BE2C (cell line): Measurements from ENCODE around the gene SIGLEC6.

Source experiments
- DNase-seq: peaks from one replicate; pipeline ENCODE4 v3.0.0-alpha.2; 2020
- H3K27me3 ChIP-seq: fragments of 250-450 bp; sonication (Bioruptor Pico); 2 replicates; pipeline ENCODE4 v1.5.1; 2020; ENCODE audit warnings: mild to moderate bottlenecking
- H3K36me3 ChIP-seq: fragments of 250-450 bp; sonication (Bioruptor Pico); 2 replicates; pipeline ENCODE4 v1.5.1; 2020; ENCODE audit warnings: mild to moderate bottlenecking
- H3K4me1 ChIP-seq: fragments of 250-450 bp; sonication (Bioruptor Pico); 2 replicates; pipeline ENCODE4 v1.5.1; 2020
- H3K4me3 ChIP-seq: 2 replicates; pipeline ENCODE4 v1.5.1; 2011; ENCODE audit warnings: low read depth, low read length
- H3K9me3 ChIP-seq: fragments of 250-450 bp; sonication (Bioruptor Pico); 2 replicates; pipeline ENCODE4 v1.5.1; 2020
- TF ChIP-seq, protein P1 (sequence below): IDR thresholded peaks from 2 replicates; pipeline ENCODE4 v1.5.1; 2012; ENCODE audit warnings: mild to moderate bottlenecking, low read depth, low read length

SIGLEC6 gene

DNA sequence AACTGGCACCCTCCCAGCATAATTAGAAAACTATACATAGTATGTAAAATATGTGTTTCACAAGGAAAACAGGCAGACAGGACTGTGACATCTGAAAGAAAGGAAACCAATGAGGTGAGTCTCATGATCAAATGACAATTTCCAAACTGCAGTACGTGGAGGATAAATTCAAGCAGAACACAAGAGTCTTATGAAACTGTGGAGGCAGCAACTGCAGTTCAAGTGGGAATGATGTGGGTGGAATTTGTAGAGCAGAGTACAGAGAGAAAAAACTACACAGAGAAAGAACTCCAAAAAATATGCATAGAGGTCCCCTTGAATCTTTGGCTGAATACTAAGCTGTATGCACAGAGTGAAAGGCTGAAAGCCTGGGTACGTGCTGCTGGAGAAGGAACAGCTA lies 9.7 kb downstream of the SIGLEC6 start:
- TF ChIP-seq, protein P1, sequence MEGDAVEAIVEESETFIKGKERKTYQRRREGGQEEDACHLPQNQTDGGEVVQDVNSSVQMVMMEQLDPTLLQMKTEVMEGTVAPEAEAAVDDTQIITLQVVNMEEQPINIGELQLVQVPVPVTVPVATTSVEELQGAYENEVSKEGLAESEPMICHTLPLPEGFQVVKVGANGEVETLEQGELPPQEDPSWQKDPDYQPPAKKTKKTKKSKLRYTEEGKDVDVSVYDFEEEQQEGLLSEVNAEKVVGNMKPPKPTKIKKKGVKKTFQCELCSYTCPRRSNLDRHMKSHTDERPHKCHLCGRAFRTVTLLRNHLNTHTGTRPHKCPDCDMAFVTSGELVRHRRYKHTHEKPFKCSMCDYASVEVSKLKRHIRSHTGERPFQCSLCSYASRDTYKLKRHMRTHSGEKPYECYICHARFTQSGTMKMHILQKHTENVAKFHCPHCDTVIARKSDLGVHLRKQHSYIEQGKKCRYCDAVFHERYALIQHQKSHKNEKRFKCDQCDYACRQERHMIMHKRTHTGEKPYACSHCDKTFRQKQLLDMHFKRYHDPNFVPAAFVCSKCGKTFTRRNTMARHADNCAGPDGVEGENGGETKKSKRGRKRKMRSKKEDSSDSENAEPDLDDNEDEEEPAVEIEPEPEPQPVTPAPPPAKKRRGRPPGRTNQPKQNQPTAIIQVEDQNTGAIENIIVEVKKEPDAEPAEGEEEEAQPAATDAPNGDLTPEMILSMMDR: no peak
- Histone ChIP-seq H3K36me3 (no peaks in the 10 kb centered on the region), H3K4me1 (no peaks in the 10 kb centered on the region), H3K27me3 (peaks cover 7% of the 10 kb centered on the region; the same call in 1 of the 2 replicates), H3K9me3 (no peaks in the 10 kb centered on the region), H3K4me3 (no peak overlapping the region)
- no peak for DNase-seq

GRCh38 chr19:51521357-51521756 lies 10.1 kb downstream of the SIGLEC6 start:
- H3K4me3 ChIP-seq: no peak overlapping the region
- peaks cover 7% of the 10 kb centered on the region; the same call in 1 of the 2 replicates for H3K27me3 ChIP-seq
- no peaks in the 10 kb centered on the region for H3K4me1 ChIP-seq
- H3K9me3 ChIP-seq: no peaks in the 10 kb centered on the region
- no peaks in the 10 kb centered on the region for H3K36me3 ChIP-seq
- DNase-seq: no peak
- TF ChIP-seq, protein P1: no peak

DNA sequence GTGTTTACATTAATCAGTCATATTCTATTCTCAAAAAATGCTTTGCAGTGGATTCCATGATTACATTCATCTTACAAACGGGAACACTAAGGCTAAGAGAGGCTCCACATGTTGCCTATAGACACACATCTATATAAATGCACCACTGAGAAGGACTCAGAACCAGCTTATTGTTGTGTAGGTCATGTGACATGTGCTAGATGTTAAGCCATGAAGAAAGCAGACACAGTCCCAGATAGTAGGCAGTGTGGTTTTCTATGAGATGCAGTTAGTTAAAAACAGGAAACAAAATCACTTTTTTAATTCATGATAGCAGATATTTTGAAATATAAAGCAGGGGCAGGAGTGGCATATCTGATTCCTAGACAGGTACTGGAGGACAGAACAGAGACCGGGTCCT lies 10.7 kb downstream of the SIGLEC6 start:
- H3K4me1 ChIP-seq: no peaks in the 10 kb centered on the region
- H3K9me3 ChIP-seq: no peaks in the 10 kb centered on the region
- TF ChIP-seq, protein P1: no peak
- DNase-seq: no peak
- no peak overlapping the region for H3K4me3 ChIP-seq
- H3K27me3 ChIP-seq: peaks cover 7% of the 10 kb centered on the region; the same call in 1 of the 2 replicates
- no peaks in the 10 kb centered on the region for H3K36me3 ChIP-seq

DNA sequence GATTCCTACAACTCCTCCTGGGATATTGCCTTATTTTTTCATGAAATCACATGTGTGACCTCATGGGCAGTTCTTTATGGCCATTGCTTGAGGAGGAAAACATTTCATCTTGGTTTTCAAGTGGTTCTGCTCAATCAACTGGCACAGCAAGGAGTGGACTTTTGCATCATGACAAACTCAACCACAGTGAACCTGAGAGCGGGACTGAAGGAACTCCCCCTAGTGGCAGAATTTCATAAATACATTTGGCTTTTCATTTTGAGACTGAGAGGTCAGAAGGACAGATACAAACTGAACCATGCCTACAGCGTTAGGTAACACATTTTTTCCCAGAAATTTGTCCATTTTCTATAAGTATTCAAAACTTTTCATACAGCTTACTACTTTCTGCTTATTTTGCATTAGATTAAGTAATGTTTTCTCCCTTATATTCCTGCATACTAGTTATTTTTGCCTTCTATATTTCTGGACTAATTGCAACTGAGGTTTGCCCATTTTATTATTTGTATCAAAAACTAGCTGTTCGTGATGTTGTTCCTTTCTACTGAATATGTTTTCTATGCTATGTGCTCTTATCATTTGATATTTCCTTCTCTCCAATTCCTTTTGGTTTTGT lies 16.5 kb downstream of the SIGLEC6 start:
- no peaks in the 10 kb centered on the region for H3K36me3 ChIP-seq
- no peak for DNase-seq
- H3K4me3 ChIP-seq: no peak overlapping the region
- H3K27me3 ChIP-seq: peaks cover 5% of the 10 kb centered on the region
- H3K4me1 ChIP-seq: no peaks in the 10 kb centered on the region
- no peaks in the 10 kb centered on the region for H3K9me3 ChIP-seq
- TF ChIP-seq, protein P1: peak; percentile 81

- TF ChIP-seq, protein P1: no peak
- Histone ChIP-seq H3K4me3 (no peak overlapping the region), H3K9me3 (no peaks in the 10 kb centered on the region), H3K27me3 (peaks cover 11% of the 10 kb centered on the region), H3K36me3 (no peaks in the 10 kb centered on the region), H3K4me1 (no peaks in the 10 kb centered on the region)
- DNase-seq: no peak
Observed at GRCh38 chr19:51513968-51514367, 17.5 kb downstream of the SIGLEC6 start.

DNA sequence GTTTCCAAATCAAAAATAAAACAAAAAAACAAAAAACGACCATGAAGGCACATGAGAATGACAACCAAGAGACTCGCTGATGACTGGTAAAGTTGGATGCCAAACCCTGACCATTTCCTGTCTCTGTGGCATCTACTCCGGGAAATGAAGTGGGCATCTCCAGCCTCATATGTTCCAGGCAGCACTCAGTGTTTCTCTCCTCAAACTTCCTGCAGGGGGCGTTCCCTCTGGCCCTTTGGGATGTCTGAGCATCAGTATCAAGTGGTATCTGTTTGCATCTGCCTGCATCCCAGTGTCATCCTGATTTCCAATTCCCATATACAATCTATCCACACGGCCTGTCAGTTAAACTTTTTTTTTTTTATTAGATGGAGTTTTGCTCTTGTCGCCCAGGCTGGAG lies 20.1 kb downstream of the SIGLEC6 start:
- Histone ChIP-seq H3K4me3 (no peak overlapping the region), H3K4me1 (no peaks in the 10 kb centered on the region), H3K27me3 (peaks cover 14% of the 10 kb centered on the region), H3K36me3 (no peaks in the 10 kb centered on the region), H3K9me3 (no peaks in the 10 kb centered on the region)
- DNase-seq: peak; percentile 28
- TF ChIP-seq, protein P1: peak; percentile 47
